Activated CD4-positive, alpha-beta memory T cell treated with anti-CD3 and anti-CD28 coated beads, Interleukin-2, amount 10 ng/mL, durations not matched to agents 7 days and 5 days (primary cell): ENCODE measurements around the gene MAST1. TPM values are rescaled to one million over a fixed set of nuclear protein-coding genes. Genes with fewer than 3 reads are reported as not detected.
"Not testable (repeated sequence)": the region's sequence is repeated elsewhere in the genome, so short reads cannot be mapped to it uniquely, and the experiment has no call there.

ENCODE experiments used
- CTCF ChIA-PET: fragments of 350-600 bp; sonication (Branson Sonifier 250); formaldehyde crosslinking; loops from one replicate; lab custom pipeline; 2021; ENCODE audit warnings: antibody characterized with exemption, inconsistent platforms; lab: Charles Lee
- POLR2A ChIA-PET: fragments of 350-600 bp; sonication (Branson Sonifier 250); formaldehyde crosslinking; loops from one replicate; lab custom pipeline; 2021; ENCODE audit warnings: antibody characterized with exemption; lab: Charles Lee
- DNase-seq: peaks from one replicate; pipeline ENCODE4 v3.0.0-alpha.2; 2020
- H3K27ac Mint-ChIP-seq: one replicate; pipeline ENCODE4 v1.8.0; 2021; ENCODE audit warnings: mild to moderate bottlenecking, mixed read lengths
- H3K27me3 Mint-ChIP-seq: one replicate; pipeline ENCODE4 v1.8.0; 2021; ENCODE audit warnings: mixed read lengths
- H3K36me3 Mint-ChIP-seq: one replicate; pipeline ENCODE4 v1.8.0; 2021; ENCODE audit warnings: low read depth, mixed read lengths
- H3K4me1 Mint-ChIP-seq: one replicate; pipeline ENCODE4 v1.8.0; 2021; ENCODE audit warnings: mixed read lengths
- H3K4me3 Mint-ChIP-seq: one replicate; pipeline ENCODE4 v1.8.0; 2021; ENCODE audit warnings: mild to moderate bottlenecking, mixed read lengths
- H3K9me3 Mint-ChIP-seq: one replicate; pipeline ENCODE4 v1.8.0; 2021; ENCODE audit warnings: mixed read lengths
- total RNA-seq, 2 experiments: library from RNA; stranded (reverse); gene quantifications; one replicate each; pipeline ENCODE4 v1.2.3, GENCODE V29; 2021

The MAST1 gene
- total RNA-seq, 2 experiments from 2014 or later, result 1.1 to 2.1 TPM

GRCh38 chr19:12834566-12834943, 3.8 kb upstream of the MAST1 start, which contains the start of gene RTBDN:
RTBDN (minus strand) TSS chr19:12834579; CDS start chr19:12829979, 4,600 bp downstream.
- Mint-ChIP-seq H3K36me3 (no peaks in the 10 kb centered on the region), H3K4me1 (peaks cover 35% of the 10 kb centered on the region), H3K27me3 (peaks cover 73% of the 10 kb centered on the region), H3K4me3 (peak within 1 kb of the TSS; percentile 17), H3K27ac (no peak within 1 kb of the TSS), H3K9me3 (no peaks in the 10 kb centered on the region)
- POLR2A ChIA-PET, result no interaction called here
- no peak for DNase-seq
- CTCF ChIA-PET, result interaction anchor here (0.6 to 0.9 kb wide), 3 partner anchors 10 to 1490 kb away, joined by 3 read pairs; partner anchors contain the start of gene RNASEH2A

DNA sequence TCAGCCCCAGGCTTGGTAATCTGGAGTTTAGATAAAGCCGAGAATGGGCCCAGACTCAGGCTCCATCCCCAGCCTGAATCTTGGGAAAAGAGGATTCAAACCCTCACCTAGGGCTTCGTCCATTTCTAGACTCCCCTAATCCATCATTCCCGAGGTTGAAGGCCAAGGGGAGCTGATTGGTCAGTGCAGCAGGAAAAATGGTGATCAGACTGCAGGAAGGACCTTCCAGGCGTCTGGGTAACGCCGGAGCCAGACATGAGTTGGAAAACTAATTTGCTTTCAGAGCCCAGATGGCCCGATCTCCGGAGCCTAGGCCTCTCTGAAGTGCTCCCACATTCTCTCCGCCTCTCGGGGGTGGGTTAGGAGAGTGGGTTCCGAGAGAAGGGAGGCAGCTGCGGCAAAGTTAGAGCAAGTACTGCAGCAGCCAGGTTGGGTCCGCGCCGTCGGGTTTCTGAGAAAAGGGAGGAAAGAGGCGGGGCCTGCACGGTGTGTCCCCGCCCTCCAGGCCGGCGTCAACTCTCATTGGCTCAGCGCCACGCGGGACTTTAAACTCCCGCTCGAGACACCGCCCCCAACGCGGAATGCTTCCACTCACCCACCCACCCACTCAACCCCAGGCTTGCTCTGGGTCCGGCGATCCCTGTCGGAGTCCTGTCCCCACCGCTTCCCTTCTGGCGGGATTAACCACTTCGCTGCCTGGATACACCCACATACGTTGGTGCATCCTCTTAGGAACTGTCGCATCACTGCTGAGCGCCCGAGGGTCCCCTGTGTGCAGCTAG, 3.1 kb upstream of the MAST1 start:
- Mint-ChIP-seq H3K27ac (no peak overlapping the region), H3K4me1 (peaks cover 40% of the 10 kb centered on the region), H3K36me3 (no peaks in the 10 kb centered on the region), H3K27me3 (peaks cover 74% of the 10 kb centered on the region), H3K4me3 (peak overlapping the region; percentile 17), H3K9me3 (no peaks in the 10 kb centered on the region)
- ChIA-PET POLR2A (no interaction called here), CTCF (interaction anchor here (0.6 to 1.0 kb wide), 6 partner anchors 10 to 1491 kb away, joined by 3 to 6 read pairs (median 3); partner anchors contain the start of gene RNASEH2A)
- peak; percentile 35 for DNase-seq

DNA sequence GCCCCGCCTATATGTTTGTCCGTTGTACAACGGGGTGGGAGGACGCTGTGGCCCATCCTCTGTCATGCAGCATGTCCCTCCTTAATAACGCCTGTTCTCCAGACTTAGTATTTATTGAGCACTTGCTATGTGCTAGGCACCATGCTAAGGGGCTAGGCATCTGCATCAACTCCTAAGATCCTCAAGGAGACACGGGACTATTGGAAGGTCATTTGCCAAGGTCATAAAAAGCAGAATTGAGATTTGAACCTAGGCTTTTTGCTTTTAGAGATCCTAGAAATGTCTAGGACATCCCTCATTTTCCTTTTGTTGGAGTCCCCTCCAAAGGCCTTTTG, 1.8 kb upstream of the MAST1 start:
- Mint-ChIP-seq H3K27ac (peak overlapping the region; percentile 2), H3K36me3 (no peaks in the 10 kb centered on the region), H3K9me3 (no peaks in the 10 kb centered on the region), H3K4me3 (no peak overlapping the region), H3K4me1 (peaks cover 53% of the 10 kb centered on the region), H3K27me3 (peaks cover 78% of the 10 kb centered on the region)
- DNase-seq, result no peak
- ChIA-PET POLR2A (interaction anchor here (0.7 to 1.2 kb wide), 2 partner anchors 10 to 34 kb away, joined by 3 read pairs; partner anchors contain the start of genes PRDX2 and THSD8), CTCF (interaction anchor here (1.2 to 1.8 kb wide), 3 partner anchors 11 to 76 kb away, joined by 3 to 15 read pairs (median 4); no protein-coding TSS in a partner anchor)

DNA sequence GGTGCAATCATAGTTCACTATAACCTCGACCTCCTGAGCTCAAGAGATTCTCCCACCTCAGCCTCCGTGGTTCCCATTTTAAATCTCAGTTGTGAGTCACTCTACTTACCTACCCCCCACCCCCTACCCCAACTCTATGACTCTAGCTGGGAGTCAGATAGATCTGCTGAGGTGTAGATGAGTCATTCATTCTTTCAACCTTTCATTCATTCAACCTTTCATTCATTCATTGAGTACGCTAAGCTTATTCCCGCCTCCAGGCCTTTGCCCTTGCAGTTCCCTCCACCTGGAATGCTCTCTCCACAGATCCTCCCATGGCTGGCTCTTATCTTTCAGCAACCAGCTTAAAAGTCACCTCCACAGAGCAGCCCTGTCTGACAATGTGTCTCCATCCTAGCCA, 1.1 kb upstream of the MAST1 start:
- ChIA-PET POLR2A (interaction anchor here (0.7 to 1.2 kb wide), 2 partner anchors 9 to 35 kb away, joined by 3 read pairs; partner anchors contain the start of genes PRDX2 and THSD8), CTCF (interaction anchor here (0.7 to 1.8 kb wide), 5 partner anchors 10 to 77 kb away, joined by 3 to 15 read pairs (median 3); no protein-coding TSS in a partner anchor)
- Mint-ChIP-seq H3K4me3 (no peak overlapping the region), H3K27me3 (peaks cover 77% of the 10 kb centered on the region), H3K4me1 (peaks cover 50% of the 10 kb centered on the region), H3K27ac (no peak overlapping the region), H3K36me3 (no peaks in the 10 kb centered on the region), H3K9me3 (no peaks in the 10 kb centered on the region)
- no peak for DNase-seq

DNA sequence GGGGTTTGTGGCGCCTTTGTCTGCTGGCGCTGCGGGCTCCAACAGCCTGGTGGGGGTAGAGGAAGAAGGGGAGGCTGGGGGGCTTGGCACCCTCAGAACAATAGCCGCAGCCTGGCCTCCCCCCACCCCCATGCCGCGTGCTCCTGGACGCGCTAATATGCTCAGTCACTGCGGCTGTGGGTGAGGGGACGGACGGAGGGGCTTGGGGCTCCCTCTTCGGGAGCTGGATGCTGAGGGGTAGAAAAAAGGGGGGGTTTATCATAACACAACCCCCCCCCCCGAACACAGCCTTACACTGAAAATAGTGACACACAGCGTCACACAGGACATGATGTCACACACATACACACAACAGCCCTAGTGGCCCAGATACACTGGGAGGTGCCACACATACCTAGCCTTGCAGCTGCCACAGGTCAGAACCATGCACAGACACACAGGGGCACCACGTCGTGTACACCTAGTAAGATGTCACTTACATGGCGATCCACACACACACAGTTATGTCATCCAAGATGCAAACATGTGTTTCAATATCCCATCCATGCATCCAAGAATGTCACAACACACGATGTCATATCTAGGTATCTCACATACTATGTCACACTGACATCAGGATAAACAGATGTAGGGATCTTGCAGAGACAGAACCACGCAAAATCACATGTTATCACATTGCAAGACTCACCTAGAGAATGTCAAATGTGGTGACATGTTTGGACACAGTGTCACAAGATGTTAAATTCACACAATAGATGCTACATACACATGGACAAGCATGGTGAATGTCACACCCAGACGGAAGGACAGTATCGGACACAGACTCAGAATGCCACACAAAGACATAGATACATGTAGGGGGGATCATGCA, 806 bp downstream of the MAST1 start:
- Mint-ChIP-seq H3K4me1 (peaks cover 40% of the 10 kb centered on the region), H3K4me3 (peak overlapping the region; percentile 51)

GRCh38 chr19:12840091-12841079, 2.1 kb downstream of the MAST1 start:
- no peak overlapping the region for H3K27ac Mint-ChIP-seq
- peaks cover 32% of the 10 kb centered on the region for H3K4me1 Mint-ChIP-seq
- no peaks in the 10 kb centered on the region for H3K36me3 Mint-ChIP-seq
- H3K9me3 Mint-ChIP-seq, result no peaks in the 10 kb centered on the region
- POLR2A ChIA-PET, result no interaction called here
- peaks cover 67% of the 10 kb centered on the region for H3K27me3 Mint-ChIP-seq
- DNase-seq, result peak; percentile 64
- CTCF ChIA-PET, result no interaction called here
- peak overlapping the region; percentile 24 for H3K4me3 Mint-ChIP-seq

More for the DNA sequence above, 806 bp downstream of the MAST1 start:
- no peaks in the 10 kb centered on the region for H3K9me3 Mint-ChIP-seq
- POLR2A ChIA-PET, result interaction anchor here (1.0 kb wide), 1 partner anchor 61 kb away, joined by 3 read pairs; no protein-coding TSS in a partner anchor
- H3K36me3 Mint-ChIP-seq, result no peaks in the 10 kb centered on the region
- no peak overlapping the region for H3K27ac Mint-ChIP-seq
- H3K27me3 Mint-ChIP-seq, result peaks cover 74% of the 10 kb centered on the region
- peak; percentile 39 for DNase-seq
- CTCF ChIA-PET, result interaction anchor here (0.8 kb wide), 1 partner anchor 74 kb away, joined by 3 read pairs; no protein-coding TSS in a partner anchor

- Mint-ChIP-seq H3K27me3 (peaks cover 61% of the 10 kb centered on the region), H3K27ac (no peak overlapping the region), H3K9me3 (no peaks in the 10 kb centered on the region), H3K4me3 (peak overlapping the region; percentile 24), H3K4me1 (peaks cover 32% of the 10 kb centered on the region), H3K36me3 (no peaks in the 10 kb centered on the region)
- ChIA-PET CTCF (no interaction called here), POLR2A (no interaction called here)
- peak; percentile 30 for DNase-seq
Measured at GRCh38 chr19:12841094-12841493, 2.8 kb downstream of the MAST1 start.

DNA sequence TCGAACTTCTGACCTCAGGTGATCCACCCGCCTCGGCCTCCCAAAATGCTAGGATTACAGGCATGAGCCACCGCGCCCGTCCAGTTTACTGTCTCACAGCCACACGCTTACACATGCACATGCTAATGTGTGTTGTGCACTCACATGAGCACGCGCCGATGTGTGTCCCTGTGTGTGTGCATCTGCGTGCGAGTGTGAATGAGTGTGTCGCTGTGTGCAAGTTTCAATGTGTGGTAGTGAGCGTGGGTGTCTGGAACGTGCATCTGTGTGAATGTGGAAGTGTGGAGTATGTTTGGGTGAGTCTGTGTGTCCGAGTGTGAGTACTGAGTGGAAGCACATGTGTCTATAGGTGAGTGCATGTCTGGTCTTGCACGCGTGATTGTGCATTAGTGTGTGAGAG, 4.2 kb downstream of the MAST1 start:
- no peak for DNase-seq
- ChIA-PET CTCF (no interaction called here), POLR2A (no interaction called here)
- H3K27ac Mint-ChIP-seq, result no peak overlapping the region
- peaks cover 52% of the 10 kb centered on the region for H3K27me3 Mint-ChIP-seq
- H3K36me3 Mint-ChIP-seq, result no peaks in the 10 kb centered on the region
- peaks cover 34% of the 10 kb centered on the region for H3K4me1 Mint-ChIP-seq
- H3K4me3 Mint-ChIP-seq, result no peak overlapping the region
- no peaks in the 10 kb centered on the region for H3K9me3 Mint-ChIP-seq

- H3K27me3 Mint-ChIP-seq, result peaks cover 46% of the 10 kb centered on the region
- CTCF ChIA-PET, result interaction anchor here (1.1 kb wide), 1 partner anchor 84 kb away, joined by 3 read pairs; no protein-coding TSS in a partner anchor
Measured at GRCh38 chr19:12843328-12843727, 5.0 kb downstream of the MAST1 start.

GRCh38 chr19:12843999-12844732, 5.9 kb downstream of the MAST1 start:
- no peaks in the 10 kb centered on the region for H3K36me3 Mint-ChIP-seq
- no peak overlapping the region for H3K27ac Mint-ChIP-seq
- H3K27me3 Mint-ChIP-seq, result peaks cover 40% of the 10 kb centered on the region
- ChIA-PET POLR2A (no interaction called here), CTCF (interaction anchor here (1.1 to 4.3 kb wide), 3 partner anchors 83 to 87 kb away, joined by 3 to 28 read pairs (median 6); no protein-coding TSS in a partner anchor)
- peaks cover 32% of the 10 kb centered on the region for H3K4me1 Mint-ChIP-seq
- DNase-seq, result no peak
- H3K4me3 Mint-ChIP-seq, result no peak overlapping the region
- no peaks in the 10 kb centered on the region for H3K9me3 Mint-ChIP-seq

More at GRCh38 chr19:12843328-12843727, 5.0 kb downstream of the MAST1 start:
- Mint-ChIP-seq H3K9me3 (no peaks in the 10 kb centered on the region), H3K36me3 (no peaks in the 10 kb centered on the region), H3K27ac (no peak overlapping the region), H3K4me1 (peaks cover 37% of the 10 kb centered on the region), H3K4me3 (no peak overlapping the region)
- DNase-seq, result no peak
- POLR2A ChIA-PET, result no interaction called here

GRCh38 chr19:12846613-12847012, 8.3 kb downstream of the MAST1 start:
- CTCF ChIA-PET, result interaction anchor here (0.6 to 5.2 kb wide), 29 partner anchors 9 to 215 kb away, joined by 3 to 51 read pairs (median 5); partner anchors contain the start of genes GCDH, GET3, JUNB and RNASEH2A
- not testable (repeated sequence) for H3K36me3 Mint-ChIP-seq, DNase-seq, H3K4me1 Mint-ChIP-seq, H3K27ac Mint-ChIP-seq, H3K4me3 Mint-ChIP-seq, H3K9me3 Mint-ChIP-seq
- peaks cover 18% of the 10 kb centered on the region for H3K27me3 Mint-ChIP-seq
- POLR2A ChIA-PET, result interaction anchor here (1.2 to 2.0 kb wide), 2 partner anchors 10 to 54 kb away, joined by 3 to 6 read pairs; no protein-coding TSS in a partner anchor
